Dedifferentiated amniotic fluid mesenchymal stem cell (primary cell): ENCODE results near the gene PLXDC2.

Source experiments
- DNase-seq: peaks from one replicate; pipeline ENCODE4 v3.0.0-alpha.2; 2016; ENCODE audit errors: extremely low spot score

The PLXDC2 gene

GRCh38 chr10:20110125-20111100, 294.2 kb downstream of the PLXDC2 start:
- no peak for DNase-seq

GRCh38 chr10:20114179-20114578, 297.9 kb downstream of the PLXDC2 start:
- DNase-seq, result no peak

GRCh38 chr10:20115894-20116293, 299.7 kb downstream of the PLXDC2 start:
- no peak for DNase-seq

- no peak for DNase-seq
Measured at GRCh38 chr10:20117471-20117870, 301.2 kb downstream of the PLXDC2 start.

- no peak for DNase-seq
Measured at GRCh38 chr10:20118119-20118518, 301.9 kb downstream of the PLXDC2 start.

- no peak for DNase-seq
Measured at GRCh38 chr10:20128811-20129210, 312.6 kb downstream of the PLXDC2 start.

- DNase-seq, result no peak
Measured at GRCh38 chr10:20132816-20133215, 316.6 kb downstream of the PLXDC2 start.

- no peak for DNase-seq
Measured at GRCh38 chr10:20133669-20134189, 317.5 kb downstream of the PLXDC2 start.

- DNase-seq, result no peak
Measured at GRCh38 chr10:20142311-20142710, 326.1 kb downstream of the PLXDC2 start.

GRCh38 chr10:20144268-20144667, 328.0 kb downstream of the PLXDC2 start:
- no peak for DNase-seq

GRCh38 chr10:20146004-20146403, 329.8 kb downstream of the PLXDC2 start:
- DNase-seq, result no peak

GRCh38 chr10:20147684-20148083, 331.5 kb downstream of the PLXDC2 start:
- no peak for DNase-seq

- DNase-seq, result no peak
Measured at GRCh38 chr10:20156511-20156910, 340.3 kb downstream of the PLXDC2 start.

GRCh38 chr10:20157314-20157713, 341.1 kb downstream of the PLXDC2 start:
- no peak for DNase-seq

GRCh38 chr10:20158086-20158485, 341.9 kb downstream of the PLXDC2 start:
- no peak for DNase-seq

GRCh38 chr10:20162123-20162522, 345.9 kb downstream of the PLXDC2 start:
- DNase-seq, result no peak

- no peak for DNase-seq
Measured at GRCh38 chr10:20166096-20166675, 350.0 kb downstream of the PLXDC2 start.

GRCh38 chr10:20170661-20171060, 354.4 kb downstream of the PLXDC2 start:
- DNase-seq, result no peak

GRCh38 chr10:20173046-20173445, 356.8 kb downstream of the PLXDC2 start:
- no peak for DNase-seq

- DNase-seq, result no peak
Measured at GRCh38 chr10:20175719-20176118, 359.5 kb downstream of the PLXDC2 start.

GRCh38 chr10:20180766-20181165, 364.5 kb downstream of the PLXDC2 start:
- no peak for DNase-seq

- DNase-seq, result no peak
Measured at GRCh38 chr10:20181434-20181833, 365.2 kb downstream of the PLXDC2 start.

GRCh38 chr10:20185116-20185515, 368.9 kb downstream of the PLXDC2 start:
- no peak for DNase-seq
